ENCODE measurements around the gene PILRB.
"Not testable (repeated sequence)": the region's sequence is repeated elsewhere in the genome, so short reads cannot be mapped to it uniquely, and the experiment has no call there.

Gene PILRB

GRCh38 chr7:100356416-100357068 is 1.4 kb upstream of the PILRB start:
- no peak for DNase-seq (ENCODE audit: low spot score)

DNA sequence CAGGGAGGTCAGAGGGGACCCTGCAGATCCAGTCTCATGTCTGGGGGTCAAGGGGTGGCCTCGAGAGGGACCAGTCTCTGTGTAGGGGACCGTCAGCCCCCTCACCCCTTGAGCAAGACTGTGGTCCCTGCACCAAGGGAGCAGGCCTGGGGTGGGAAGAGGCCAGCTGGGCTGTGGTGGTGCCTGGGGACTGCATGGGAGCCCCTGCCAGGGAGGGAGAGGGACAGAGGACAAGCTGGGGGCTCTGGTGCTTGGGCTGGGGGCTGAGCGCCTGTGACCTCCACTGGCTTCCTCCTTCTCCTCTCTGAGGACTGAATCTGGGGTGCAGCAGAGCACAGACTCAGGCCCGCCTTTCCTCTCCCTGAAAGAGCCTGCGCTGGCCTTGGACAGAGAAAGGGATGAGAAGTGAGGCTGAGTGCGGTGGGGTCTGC is 771 bp upstream of the PILRB start:
- DNase-seq (ENCODE audit: low spot score): no peak

GRCh38 chr7:100358857-100359212 is 918 bp downstream of the PILRB start:
- DNase-seq (ENCODE audit: low spot score): no peak

GRCh38 chr7:100360135-100360854 is 2.4 kb downstream of the PILRB start:
- DNase-seq (ENCODE audit: low spot score): no peak

GRCh38 chr7:100363098-100363497 is 5.2 kb downstream of the PILRB start:
- DNase-seq (ENCODE audit: low spot score): no peak

GRCh38 chr7:100363797-100364196 is 5.9 kb downstream of the PILRB start:
- DNase-seq (ENCODE audit: low spot score): not testable (repeated sequence)

- DNase-seq (ENCODE audit: low spot score): no peak
Measured at GRCh38 chr7:100364480-100364879, 6.6 kb downstream of the PILRB start.

DNA sequence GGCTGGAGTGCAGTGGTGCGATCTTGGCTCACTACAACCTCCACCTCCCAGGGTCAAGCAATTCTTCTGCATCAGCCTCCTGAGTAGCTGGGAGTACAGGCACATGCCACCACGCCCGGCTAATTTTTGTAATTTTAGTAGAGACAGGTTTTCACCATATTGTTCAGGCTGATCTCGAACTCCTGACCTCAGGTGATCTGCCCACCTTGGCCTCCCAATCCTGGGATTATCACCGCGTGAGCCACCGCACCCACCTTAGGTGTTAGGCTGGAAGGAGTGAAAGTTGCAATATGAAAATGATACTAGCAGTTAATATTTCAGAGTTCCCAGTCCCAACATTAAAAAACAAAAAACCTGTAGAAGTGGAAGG is 8.1 kb downstream of the PILRB start:
- DNase-seq (ENCODE audit: low spot score): not testable (repeated sequence)

DNA sequence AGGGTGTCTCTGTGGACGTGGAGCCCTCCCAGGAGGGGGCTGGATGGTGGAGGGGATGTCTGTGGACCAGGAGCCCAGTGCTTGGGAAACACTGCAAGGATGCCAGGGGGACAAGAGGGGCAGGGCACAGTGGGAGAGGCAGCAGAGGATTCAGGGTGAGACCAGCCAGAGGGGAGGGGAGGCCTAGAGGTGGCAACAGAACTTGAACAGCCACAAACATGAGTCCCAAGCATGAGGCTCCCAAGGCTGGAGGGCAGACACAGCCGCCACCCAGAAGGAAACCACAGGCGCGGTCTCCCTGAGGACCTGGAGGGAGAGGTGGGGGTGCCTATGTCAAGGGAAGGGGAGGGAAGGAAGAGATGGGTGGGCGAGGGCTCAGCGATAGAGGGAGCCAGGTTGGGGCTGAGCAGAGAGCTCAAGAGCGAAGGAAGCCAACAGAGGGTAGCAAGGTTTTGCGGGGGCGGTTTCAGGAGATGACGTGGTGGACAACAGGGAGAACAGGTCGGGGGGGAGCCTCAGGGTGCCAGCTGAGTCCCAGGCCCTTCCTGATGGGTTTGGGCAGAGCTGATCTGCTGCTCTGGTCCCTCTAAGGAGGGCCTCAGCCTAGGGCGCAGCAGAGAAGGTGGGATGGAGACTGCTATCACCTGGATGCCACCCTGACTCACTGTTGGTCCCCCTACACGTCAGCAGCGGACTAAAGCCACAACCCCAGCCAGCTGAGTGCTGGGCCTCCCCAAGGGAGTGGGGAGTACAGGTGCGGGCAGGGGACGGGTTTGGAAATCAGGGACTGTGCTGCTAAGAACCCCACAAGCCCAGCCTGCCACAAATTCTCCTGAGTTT is 8.7 kb downstream of the PILRB start:
- DNase-seq (ENCODE audit: low spot score): no peak

GRCh38 chr7:100367251-100367620 is 9.3 kb downstream of the PILRB start:
- no peak for DNase-seq (ENCODE audit: low spot score)

- DNase-seq (ENCODE audit: low spot score): no peak
Measured at GRCh38 chr7:100367676-100368613, 10.0 kb downstream of the PILRB start.

DNA sequence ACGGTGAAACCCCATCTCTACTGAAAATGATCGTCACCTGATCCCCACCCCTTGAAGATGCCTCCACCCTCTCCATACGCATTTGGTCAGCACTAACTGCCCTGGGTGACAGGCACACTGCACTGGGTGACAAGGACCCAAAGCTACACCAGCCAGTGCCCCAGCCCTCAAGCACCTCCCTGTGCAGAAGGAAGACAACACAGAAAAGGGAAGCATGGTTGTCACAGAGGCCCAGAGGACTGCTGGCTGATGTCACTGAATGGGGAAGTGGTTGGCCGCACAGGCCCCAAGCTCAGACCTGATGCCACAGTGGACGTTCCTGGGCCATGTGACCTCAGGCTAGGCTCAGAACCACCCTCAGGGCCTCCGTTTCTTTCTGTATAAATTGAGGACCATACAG is 11.2 kb downstream of the PILRB start:
- no peak for DNase-seq (ENCODE audit: low spot score)

GRCh38 chr7:100370303-100370702 is 12.4 kb downstream of the PILRB start:
- DNase-seq (ENCODE audit: low spot score): no peak

DNA sequence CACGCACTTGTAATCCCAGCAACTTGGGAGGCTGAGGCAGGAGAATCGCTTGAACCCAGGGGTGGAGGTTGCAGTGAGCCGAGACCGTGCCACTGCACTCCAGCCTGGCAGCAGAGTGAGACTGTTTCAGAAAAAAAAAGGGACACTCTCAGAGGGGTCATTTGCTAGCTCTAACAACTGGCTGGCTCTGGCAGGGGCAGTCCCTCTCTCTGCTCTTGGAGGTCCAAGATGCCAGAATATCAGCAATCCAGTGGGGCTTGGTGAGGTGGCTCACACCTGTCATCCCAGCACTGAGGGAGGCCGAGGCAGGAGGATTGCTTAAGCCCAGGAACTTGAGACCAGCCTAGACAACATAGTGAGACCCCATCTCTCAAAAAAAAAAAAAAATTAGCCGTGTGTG is 12.8 kb downstream of the PILRB start:
- no peak for DNase-seq (ENCODE audit: low spot score)

DNA sequence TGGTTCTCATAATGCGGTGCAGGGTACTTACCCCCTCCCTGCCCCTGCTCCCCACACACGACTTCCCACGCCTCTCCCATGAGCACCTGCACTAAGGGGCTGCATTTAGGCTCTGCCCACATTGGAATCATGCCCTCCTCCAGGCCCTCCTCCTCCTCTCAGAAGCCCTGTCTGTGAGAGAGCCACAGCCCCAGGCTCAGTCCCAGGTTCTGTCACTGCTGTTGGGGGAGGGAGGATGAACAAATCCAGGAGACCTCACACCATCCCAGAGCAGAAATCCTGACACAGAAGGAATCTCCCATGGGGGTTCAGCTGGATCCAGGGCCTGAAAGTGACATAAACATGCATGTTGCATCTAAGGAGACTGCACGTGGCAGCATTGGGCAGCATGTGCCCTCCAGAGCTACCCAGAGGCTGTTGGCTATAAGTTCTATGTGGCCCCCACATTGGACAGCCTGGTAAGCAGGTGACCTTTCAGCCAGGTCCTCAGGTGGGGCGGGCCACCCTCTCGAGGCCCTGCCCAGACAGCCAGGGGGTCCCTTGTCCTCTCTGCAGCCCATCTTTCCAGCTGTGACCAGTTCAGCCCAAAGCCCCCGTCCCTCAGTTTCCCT is 13.7 kb downstream of the PILRB start:
- no peak for DNase-seq (ENCODE audit: low spot score)

- DNase-seq (ENCODE audit: low spot score): no peak
Measured at GRCh38 chr7:100372256-100372655, 14.3 kb downstream of the PILRB start.

DNA sequence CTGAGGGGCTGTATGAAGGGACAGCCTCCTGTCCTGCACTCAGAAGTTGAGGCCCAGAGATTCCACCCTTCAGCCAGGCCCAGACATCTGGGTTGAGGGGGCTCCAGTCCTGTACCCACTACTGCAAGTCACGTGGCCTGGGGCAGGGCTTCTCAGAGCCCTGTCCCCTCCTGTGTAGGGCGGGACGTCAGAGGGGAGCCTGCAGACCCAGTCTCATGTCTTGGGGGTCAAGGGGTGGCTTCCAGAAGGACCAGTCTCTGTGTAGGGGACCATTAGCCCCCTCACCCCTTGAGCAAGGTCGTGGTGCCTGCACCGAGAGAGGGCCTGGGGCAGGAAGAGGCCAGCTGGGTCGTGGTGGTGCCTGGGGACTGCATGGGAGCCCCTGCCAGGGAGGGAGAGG is 14.8 kb downstream of the PILRB start:
- no peak for DNase-seq (ENCODE audit: low spot score)

DNA sequence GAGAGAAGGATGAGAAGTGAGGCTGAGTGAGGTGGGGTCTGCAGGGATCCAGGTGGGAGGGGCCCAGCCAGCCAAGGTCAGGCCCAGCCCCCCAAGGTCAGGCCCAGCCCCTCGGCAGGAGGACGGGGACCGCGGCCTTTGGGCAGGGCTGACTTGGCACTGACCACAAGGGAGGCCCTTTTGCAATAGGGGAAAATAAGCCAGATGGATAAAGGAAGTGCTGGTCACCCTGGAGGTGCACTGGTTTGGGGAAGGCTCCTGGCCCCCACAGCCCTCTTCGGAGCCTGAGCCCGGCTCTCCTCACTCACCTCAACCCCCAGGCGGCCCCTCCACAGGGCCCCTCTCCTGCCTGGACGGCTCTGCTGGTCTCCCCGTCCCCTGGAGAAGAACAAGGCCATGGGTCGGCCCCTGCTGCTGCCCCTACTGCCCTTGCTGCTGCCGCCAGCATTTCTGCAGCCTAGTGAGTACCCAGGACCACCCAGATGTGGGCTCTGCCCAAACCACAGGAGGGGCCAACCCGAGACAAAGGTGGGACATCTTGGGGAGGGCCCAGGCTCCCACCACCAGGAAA is 15.4 kb downstream of the PILRB start, which contains the start of gene PILRA:
Gene PILRA (plus strand): TSS at position 227 of the 571 bp plus-strand sequence. CDS start 170 bp downstream, at position 397.
- no peak for DNase-seq (ENCODE audit: low spot score)

DNA sequence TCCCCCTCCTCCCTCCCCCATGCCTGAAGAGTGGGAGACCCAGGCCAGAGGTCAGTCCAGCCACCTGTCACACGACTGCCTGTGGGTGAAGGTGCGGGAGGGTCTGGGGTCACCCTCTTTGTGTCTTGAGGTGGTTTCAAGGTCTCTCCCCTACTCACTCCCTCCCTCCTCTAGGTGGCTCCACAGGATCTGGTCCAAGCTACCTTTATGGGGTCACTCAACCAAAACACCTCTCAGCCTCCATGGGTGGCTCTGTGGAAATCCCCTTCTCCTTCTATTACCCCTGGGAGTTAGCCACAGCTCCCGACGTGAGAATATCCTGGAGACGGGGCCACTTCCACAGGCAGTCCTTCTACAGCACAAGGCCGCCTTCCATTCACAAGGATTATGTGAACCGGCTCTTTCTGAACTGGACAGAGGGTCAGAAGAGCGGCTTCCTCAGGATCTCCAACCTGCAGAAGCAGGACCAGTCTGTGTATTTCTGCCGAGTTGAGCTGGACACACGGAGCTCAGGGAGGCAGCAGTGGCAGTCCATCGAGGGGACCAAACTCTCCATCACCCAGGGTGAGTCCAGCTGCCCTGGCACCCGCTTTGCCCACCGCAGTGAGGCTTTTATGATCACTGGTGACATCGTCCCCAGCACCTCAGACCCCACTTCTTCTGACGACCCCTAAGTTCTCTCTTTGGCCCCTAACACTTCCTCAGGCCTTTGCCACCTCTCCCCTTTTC is 16.1 kb downstream of the PILRB start:
- not testable (repeated sequence) for DNase-seq (ENCODE audit: low spot score)

- no peak for DNase-seq (ENCODE audit: low spot score)
Measured at GRCh38 chr7:100374601-100375000, 16.7 kb downstream of the PILRB start.
